ENCODE data around the gene PIP5KL1.

The PIP5KL1 gene

DNA sequence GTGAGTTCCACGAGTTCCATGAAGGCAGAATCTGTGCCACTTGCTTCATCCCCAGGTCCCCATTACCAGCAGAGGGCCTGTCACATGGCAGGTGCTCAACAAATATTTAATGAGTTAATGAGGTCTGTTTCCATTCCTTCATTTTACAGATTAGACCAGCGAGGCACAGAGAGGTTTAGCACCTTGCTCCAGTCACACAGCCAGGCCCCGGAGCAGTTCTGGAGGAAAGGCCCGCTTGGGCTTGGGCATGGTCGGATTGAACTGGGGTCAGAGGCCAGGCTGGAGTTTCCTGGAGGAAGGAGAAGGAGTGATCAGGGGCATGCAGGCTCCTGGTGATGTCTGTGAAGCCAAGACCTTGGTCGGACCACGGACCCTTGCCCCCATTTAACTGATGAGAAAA lies 9.8 kb downstream of the PIP5KL1 start:
- no peak for TF ChIP-seq PPARA (CRISPR knock-in tag; IDR thresholded peaks at IDR 0.05; ENCODE audit: borderline replicate concordance)
- no peak for TF ChIP-seq ZFP30 (CRISPR knock-in tag; IDR thresholded peaks at IDR 0.05)
- TF ChIP-seq ZFP3 (CRISPR knock-in tag; IDR thresholded peaks at IDR 0.05) = no peak
- TF ChIP-seq, protein P1, sequence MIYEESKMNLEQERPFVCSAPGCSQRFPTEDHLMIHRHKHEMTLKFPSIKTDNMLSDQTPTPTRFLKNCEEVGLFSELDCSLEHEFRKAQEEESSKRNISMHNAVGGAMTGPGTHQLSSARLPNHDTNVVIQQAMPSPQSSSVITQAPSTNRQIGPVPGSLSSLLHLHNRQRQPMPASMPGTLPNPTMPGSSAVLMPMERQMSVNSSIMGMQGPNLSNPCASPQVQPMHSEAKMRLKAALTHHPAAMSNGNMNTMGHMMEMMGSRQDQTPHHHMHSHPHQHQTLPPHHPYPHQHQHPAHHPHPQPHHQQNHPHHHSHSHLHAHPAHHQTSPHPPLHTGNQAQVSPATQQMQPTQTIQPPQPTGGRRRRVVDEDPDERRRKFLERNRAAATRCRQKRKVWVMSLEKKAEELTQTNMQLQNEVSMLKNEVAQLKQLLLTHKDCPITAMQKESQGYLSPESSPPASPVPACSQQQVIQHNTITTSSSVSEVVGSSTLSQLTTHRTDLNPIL (CRISPR knock-in tag; IDR thresholded peaks at IDR 0.05; ENCODE audit: low read depth) = no peak
- no peak for TF ChIP-seq ZNF70 (CRISPR knock-in tag; IDR thresholded peaks at IDR 0.05)
- TF ChIP-seq ZC3H10 (CRISPR knock-in tag; IDR thresholded peaks at IDR 0.05) = no peak
- TF ChIP-seq ZNF8 (CRISPR knock-in tag; IDR thresholded peaks at IDR 0.05) = no peak
- no peak for TF ChIP-seq GLIS3 (CRISPR knock-in tag; IDR thresholded peaks at IDR 0.05)
- TF ChIP-seq ESRRG (CRISPR knock-in tag; IDR thresholded peaks at IDR 0.05) = no peak
- TF ChIP-seq, protein P2, sequence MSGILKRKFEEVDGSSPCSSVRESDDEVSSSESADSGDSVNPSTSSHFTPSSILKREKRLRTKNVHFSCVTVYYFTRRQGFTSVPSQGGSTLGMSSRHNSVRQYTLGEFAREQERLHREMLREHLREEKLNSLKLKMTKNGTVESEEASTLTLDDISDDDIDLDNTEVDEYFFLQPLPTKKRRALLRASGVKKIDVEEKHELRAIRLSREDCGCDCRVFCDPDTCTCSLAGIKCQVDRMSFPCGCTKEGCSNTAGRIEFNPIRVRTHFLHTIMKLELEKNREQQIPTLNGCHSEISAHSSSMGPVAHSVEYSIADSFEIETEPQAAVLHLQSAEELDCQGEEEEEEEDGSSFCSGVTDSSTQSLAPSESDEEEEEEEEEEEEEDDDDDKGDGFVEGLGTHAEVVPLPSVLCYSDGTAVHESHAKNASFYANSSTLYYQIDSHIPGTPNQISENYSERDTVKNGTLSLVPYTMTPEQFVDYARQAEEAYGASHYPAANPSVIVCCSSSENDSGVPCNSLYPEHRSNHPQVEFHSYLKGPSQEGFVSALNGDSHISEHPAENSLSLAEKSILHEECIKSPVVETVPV (CRISPR knock-in tag; IDR thresholded peaks at IDR 0.05) = no peak
- TF ChIP-seq, protein P3, sequence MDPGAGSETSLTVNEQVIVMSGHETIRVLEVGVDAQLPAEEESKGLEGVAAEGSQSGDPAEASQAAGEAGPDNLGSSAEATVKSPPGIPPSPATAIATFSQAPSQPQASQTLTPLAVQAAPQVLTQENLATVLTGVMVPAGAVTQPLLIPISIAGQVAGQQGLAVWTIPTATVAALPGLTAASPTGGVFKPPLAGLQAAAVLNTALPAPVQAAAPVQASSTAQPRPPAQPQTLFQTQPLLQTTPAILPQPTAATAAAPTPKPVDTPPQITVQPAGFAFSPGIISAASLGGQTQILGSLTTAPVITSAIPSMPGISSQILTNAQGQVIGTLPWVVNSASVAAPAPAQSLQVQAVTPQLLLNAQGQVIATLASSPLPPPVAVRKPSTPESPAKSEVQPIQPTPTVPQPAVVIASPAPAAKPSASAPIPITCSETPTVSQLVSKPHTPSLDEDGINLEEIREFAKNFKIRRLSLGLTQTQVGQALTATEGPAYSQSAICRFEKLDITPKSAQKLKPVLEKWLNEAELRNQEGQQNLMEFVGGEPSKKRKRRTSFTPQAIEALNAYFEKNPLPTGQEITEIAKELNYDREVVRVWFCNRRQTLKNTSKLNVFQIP (CRISPR knock-in tag; IDR thresholded peaks at IDR 0.05; ENCODE audit: borderline replicate concordance, low read depth) = no peak
- TF ChIP-seq RARB (CRISPR knock-in tag; IDR thresholded peaks at IDR 0.05) = no peak
- TF ChIP-seq, protein P4, sequence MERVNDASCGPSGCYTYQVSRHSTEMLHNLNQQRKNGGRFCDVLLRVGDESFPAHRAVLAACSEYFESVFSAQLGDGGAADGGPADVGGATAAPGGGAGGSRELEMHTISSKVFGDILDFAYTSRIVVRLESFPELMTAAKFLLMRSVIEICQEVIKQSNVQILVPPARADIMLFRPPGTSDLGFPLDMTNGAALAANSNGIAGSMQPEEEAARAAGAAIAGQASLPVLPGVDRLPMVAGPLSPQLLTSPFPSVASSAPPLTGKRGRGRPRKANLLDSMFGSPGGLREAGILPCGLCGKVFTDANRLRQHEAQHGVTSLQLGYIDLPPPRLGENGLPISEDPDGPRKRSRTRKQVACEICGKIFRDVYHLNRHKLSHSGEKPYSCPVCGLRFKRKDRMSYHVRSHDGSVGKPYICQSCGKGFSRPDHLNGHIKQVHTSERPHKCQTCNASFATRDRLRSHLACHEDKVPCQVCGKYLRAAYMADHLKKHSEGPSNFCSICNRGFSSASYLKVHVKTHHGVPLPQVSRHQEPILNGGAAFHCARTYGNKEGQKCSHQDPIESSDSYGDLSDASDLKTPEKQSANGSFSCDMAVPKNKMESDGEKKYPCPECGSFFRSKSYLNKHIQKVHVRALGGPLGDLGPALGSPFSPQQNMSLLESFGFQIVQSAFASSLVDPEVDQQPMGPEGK (CRISPR knock-in tag; IDR thresholded peaks at IDR 0.05; ENCODE audit: borderline replicate concordance) = no peak
- TF ChIP-seq ARNTL (CRISPR knock-in tag; IDR thresholded peaks at IDR 0.05; ENCODE audit: borderline replicate concordance, low read depth) = no peak
- TF ChIP-seq ISL1 (CRISPR knock-in tag; IDR thresholded peaks at IDR 0.05) = no peak
- TF ChIP-seq TCF4 (CRISPR knock-in tag; IDR thresholded peaks at IDR 0.05; ENCODE audit: borderline replicate concordance) = no peak
- no peak for ATAC-seq

- peak; percentile 70 for ATAC-seq
- TF ChIP-seq ZFP3 (CRISPR knock-in tag; IDR thresholded peaks at IDR 0.05) = peak; percentile 85
- no peak for TF ChIP-seq ISL1 (CRISPR knock-in tag; IDR thresholded peaks at IDR 0.05)
Measured at GRCh38 chr9:127919253-127919815, 11.2 kb downstream of the PIP5KL1 start.

DNA sequence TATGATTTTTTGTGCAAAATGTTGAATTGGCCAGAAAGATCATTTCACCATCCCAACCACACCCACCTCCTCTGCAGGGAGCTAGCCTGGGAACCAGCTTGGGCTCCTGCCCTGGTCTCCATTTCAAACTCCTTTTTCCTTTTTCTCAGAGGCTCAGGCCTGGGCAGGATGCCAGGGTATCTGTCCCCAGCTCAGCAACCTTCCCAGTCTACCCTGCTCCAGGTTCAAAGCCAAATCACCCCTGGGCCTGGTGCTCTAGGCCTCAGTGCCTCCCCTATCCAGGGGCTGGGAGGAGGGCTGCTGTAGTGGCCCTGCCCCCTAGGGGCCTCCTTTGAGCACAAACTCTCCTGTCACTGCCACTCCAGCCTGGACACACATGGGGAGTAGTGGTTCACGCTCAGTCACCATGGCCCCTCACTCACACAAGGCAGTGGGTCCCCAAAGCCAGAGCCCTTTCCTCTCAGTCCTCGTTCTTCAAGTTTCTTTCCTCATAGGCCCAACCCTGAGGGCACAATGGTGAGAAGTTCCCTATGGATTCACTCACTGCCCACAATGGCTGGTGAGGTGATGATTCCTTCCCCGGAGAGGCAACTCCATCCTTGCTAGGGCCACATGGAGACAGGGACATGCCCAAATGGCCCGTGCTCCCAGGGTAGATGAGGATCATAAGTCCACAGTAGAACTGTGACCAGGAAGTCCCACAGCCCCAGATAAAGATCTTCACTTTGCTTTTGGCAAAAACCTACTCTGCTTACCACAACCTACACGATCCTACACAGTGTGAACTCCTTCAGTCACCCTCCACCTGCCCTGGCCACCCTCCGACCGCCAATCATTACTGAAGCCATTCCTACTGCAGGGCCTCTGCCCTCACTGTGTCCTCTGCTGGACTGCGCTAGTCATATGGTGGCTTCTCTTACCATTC lies 12.1 kb downstream of the PIP5KL1 start:
- TF ChIP-seq ZC3H10 (CRISPR knock-in tag; IDR thresholded peaks at IDR 0.05) (no peak), SNAI2 (CRISPR knock-in tag; IDR thresholded peaks at IDR 0.05) (no peak), ZFP30 (CRISPR knock-in tag; IDR thresholded peaks at IDR 0.05) (no peak), ZNF8 (CRISPR knock-in tag; IDR thresholded peaks at IDR 0.05) (no peak), ISL1 (CRISPR knock-in tag; IDR thresholded peaks at IDR 0.05) (no peak), BACH2 (CRISPR knock-in tag; IDR thresholded peaks at IDR 0.05; ENCODE audit: borderline replicate concordance) (no peak), TOX (CRISPR knock-in tag; IDR thresholded peaks at IDR 0.05; ENCODE audit: borderline replicate concordance) (no peak), GLIS3 (CRISPR knock-in tag; IDR thresholded peaks at IDR 0.05) (no peak), TCF4 (CRISPR knock-in tag; IDR thresholded peaks at IDR 0.05; ENCODE audit: borderline replicate concordance) (no peak), PPARA (CRISPR knock-in tag; IDR thresholded peaks at IDR 0.05; ENCODE audit: borderline replicate concordance) (no peak), ZNF565 (CRISPR knock-in tag; conservative IDR thresholded peaks at IDR 0.05; ENCODE audit: low read depth) (no peak)
- TF ChIP-seq, protein P3 (CRISPR knock-in tag; IDR thresholded peaks at IDR 0.05; ENCODE audit: borderline replicate concordance, low read depth) = no peak
- TF ChIP-seq, protein P1 (CRISPR knock-in tag; IDR thresholded peaks at IDR 0.05; ENCODE audit: low read depth) = no peak
- peak; percentile 9 for ATAC-seq

Measured in SK-N-SH treated with all-trans-retinoic acid at 6 μM for 48 hours (cell line).